ENCODE data around the gene PTPRK. TPM values are rescaled to one million over a fixed set of nuclear protein-coding genes. Genes with fewer than 3 reads are reported as not detected.

PTPRK gene
- total and polyA plus RNA-seq, 9 of the 15 experiments (the other 6 are each of a cell fraction or from before 2014, with no cell fraction given), result 0.04 to 0.51 TPM; not detected in 7

GRCh38 chr6:128156321-128157111 is 363.9 kb downstream of the PTPRK start:
- intact Hi-C loops (cut with micrococcal nuclease) (no loop called here), in situ Hi-C loops (cut with MboI) (no loop called here)
- CTCF ChIA-PET (ENCODE audit: low intra/inter-chr PET ratio), result no interaction called here
- no peak for FAIRE-seq
- Histone ChIP-seq H3K36me3 (ENCODE audit: control insufficient read depth, insufficient read depth, low read length) (no peaks in the 10 kb centered on the region), H3K9ac (ENCODE audit: insufficient read depth in 1 of 2, low read depth in 2 of 2, low read length in 2 of 2) (no peak overlapping the region), H3K9me1 (ENCODE audit: control insufficient read depth, insufficient read depth, low read length) (no peaks in the 10 kb centered on the region), H3K4me3 (no peak overlapping the region), H3K9me3 (replicated peaks; ENCODE audit: control insufficient read depth, insufficient read depth, low read depth, low read length) (no peaks in the 10 kb centered on the region), H3K4me2 (ENCODE audit: insufficient read depth, low read length) (no peak overlapping the region), H3K79me2 (ENCODE audit: control insufficient read depth, insufficient read depth, low read length) (no peaks in the 10 kb centered on the region), H4K20me1 (replicated peaks; ENCODE audit: control insufficient read depth, insufficient read depth, low read length) (no peaks in the 10 kb centered on the region), H2AFZ (ENCODE audit: low read depth, low read length) (no peak overlapping the region), H3K4me1 (replicated peaks in 1 of 2; ENCODE audit: control insufficient read depth in 2 of 2, insufficient read depth in 2 of 2, low read length in 2 of 2) (no peaks in the 10 kb centered on the region), H3K27me3 (ENCODE audit: control insufficient read depth in 2 of 2, insufficient read depth in 2 of 2, low read length in 2 of 2) (no peaks in the 10 kb centered on the region), H3K27ac (ENCODE audit: extremely low read depth, low read depth, low read length) (no peak overlapping the region)
- 3% methylated on average over 4 of the region's 4 CpGs for WGBS (ENCODE audit: insufficient coverage, low coverage, missing lambda C conversion rate)
- no peak for ATAC-seq
- POLR2A ChIA-PET, result no interaction called here
- no TSS peak for BruUV-seq (replicated peaks)
- no peak for DNase-seq (ENCODE audit: extremely low read depth in 1 of 4, low spot score in 3 of 4)
- TF ChIP-seq TRIM28 (IDR thresholded peaks at IDR 0.05) (no peak), TARDBP (IDR thresholded peaks at IDR 0.05) (no peak), KDM4B (IDR thresholded peaks at IDR 0.05; ENCODE audit: borderline replicate concordance in 2 of 2, low read depth in 1 of 2) (no peak), PHTF2 (CRISPR knock-in tag; IDR thresholded peaks at IDR 0.05) (no peak), REST (IDR thresholded peaks at IDR 0.05; ENCODE audit: borderline replicate concordance) (no peak), REST (CRISPR knock-in tag; IDR thresholded peaks at IDR 0.05; ENCODE audit: low read depth) (no peak), E4F1 (CRISPR knock-in tag; IDR thresholded peaks at IDR 0.05; ENCODE audit: borderline replicate concordance) (no peak), CLOCK (CRISPR knock-in tag; IDR thresholded peaks at IDR 0.05; ENCODE audit: borderline replicate concordance) (no peak), ARHGAP35 (IDR thresholded peaks at IDR 0.05; ENCODE audit: partially characterized antibody) (no peak)

Data from K562 (cell line).